Hepatocyte (in vitro differentiated cells): Measurements from ENCODE around the gene STAB2.

Experiments used
- EZH2 ChIP-seq: fragments of 200-600 bp; sonication (generic); IDR thresholded peaks from 2 replicates; pipeline ENCODE4 v1.6.1; 2016; ENCODE audit warnings: antibody characterized with exemption, mild to moderate bottlenecking, borderline replicate concordance
- TF ChIP-seq, protein P1 (sequence below): fragments of 200-600 bp; sonication (generic); IDR thresholded peaks from 2 replicates; pipeline ENCODE4 v1.5.1; 2016; ENCODE audit warnings: antibody characterized with exemption, mild to moderate bottlenecking; ENCODE audit not compliant: poor library complexity

DNA sequence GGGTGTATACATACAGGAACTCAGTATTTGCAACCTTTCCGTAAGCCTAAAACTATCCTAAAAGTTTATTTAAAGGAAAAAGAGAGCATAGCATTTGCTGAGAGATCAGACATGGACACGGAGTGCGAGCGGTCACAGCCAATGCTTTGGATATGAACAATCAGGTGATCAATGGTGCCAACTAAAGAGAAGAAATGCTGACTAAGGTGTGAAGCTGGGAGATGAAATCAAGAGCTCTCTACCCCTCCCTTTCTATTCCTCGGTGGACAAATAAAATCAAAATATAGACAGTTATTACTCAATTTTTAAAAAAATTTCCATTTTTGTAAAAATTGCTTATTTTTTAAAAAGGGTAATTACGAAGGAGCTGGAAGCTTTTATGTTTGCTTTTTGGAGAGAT lies 224.7 kb downstream of the STAB2 start:
- TF ChIP-seq, protein P1, sequence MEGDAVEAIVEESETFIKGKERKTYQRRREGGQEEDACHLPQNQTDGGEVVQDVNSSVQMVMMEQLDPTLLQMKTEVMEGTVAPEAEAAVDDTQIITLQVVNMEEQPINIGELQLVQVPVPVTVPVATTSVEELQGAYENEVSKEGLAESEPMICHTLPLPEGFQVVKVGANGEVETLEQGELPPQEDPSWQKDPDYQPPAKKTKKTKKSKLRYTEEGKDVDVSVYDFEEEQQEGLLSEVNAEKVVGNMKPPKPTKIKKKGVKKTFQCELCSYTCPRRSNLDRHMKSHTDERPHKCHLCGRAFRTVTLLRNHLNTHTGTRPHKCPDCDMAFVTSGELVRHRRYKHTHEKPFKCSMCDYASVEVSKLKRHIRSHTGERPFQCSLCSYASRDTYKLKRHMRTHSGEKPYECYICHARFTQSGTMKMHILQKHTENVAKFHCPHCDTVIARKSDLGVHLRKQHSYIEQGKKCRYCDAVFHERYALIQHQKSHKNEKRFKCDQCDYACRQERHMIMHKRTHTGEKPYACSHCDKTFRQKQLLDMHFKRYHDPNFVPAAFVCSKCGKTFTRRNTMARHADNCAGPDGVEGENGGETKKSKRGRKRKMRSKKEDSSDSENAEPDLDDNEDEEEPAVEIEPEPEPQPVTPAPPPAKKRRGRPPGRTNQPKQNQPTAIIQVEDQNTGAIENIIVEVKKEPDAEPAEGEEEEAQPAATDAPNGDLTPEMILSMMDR, result no peak
- no peak for TF ChIP-seq EZH2
